HCT116 (cell line): ENCODE data around the gene EPDR1. TPM values are rescaled to one million over a fixed set of nuclear protein-coding genes. Genes with fewer than 3 reads are reported as not detected.

Source experiments
- ATAC-seq: fragments of 200-7000 bp; cut with Tn5 transposase; 2 replicates; pipeline ENCODE4 v1.9.1; 2020; ENCODE audit warnings: mild to moderate bottlenecking, moderate library complexity
- Bru-seq: library from RNA; stranded (reverse); fragments of 400-500 nt; gene quantifications from one replicate; lab custom pipeline; 2021; lab: Mats Ljungman, UMichigan
- BruChase-seq, 2 experiments: library from RNA; stranded (reverse); fragments of 400-500 nt; gene quantifications; one replicate each; lab custom pipeline; 2021; lab: Mats Ljungman, UMichigan
- BruUV-seq: library from RNA; stranded (reverse); fragments of 400-500 nt; replicated peaks from 2 replicates; lab custom pipeline; 2021; lab: Mats Ljungman, UMichigan
- CTCF ChIA-PET: fragments of 300-600 bp; sonication (Branson Sonifier 250); formaldehyde crosslinking; loops from one replicate; lab custom pipeline; 2021; ENCODE audit warnings: antibody characterized with exemption; lab: Charles Lee
- POLR2A ChIA-PET: fragments of 300-600, 350-600 bp; sonication (Branson Sonifier 250); formaldehyde crosslinking; loops from one replicate; lab custom pipeline; 2021; ENCODE audit warnings: antibody characterized with exemption; lab: Charles Lee
- RAD21 ChIA-PET, 2 experiments: fragments of 300-600 bp; sonication (Branson Sonifier 250); formaldehyde crosslinking; loops; one replicate each; lab custom pipeline; 2023; ENCODE audit warnings: low total read pairs in 2 of 2; ENCODE audit not compliant: uncharacterized antibody in 2 of 2, unreplicated experiment in 2 of 2, low non-redundant PET in 1 of 2; lab: Charles Lee
- DNase-seq: peaks from one replicate; pipeline ENCODE4 v3.0.0-alpha.2; 2010; ENCODE audit warnings: low read depth, low spot score
- H2AFZ ChIP-seq: fragments of 200-600 bp; shearing (Covaris generic), sonication (generic); 2 replicates; pipeline ENCODE4 v1.6.1; 2017; ENCODE audit warnings: low read depth, mixed run types, mixed read lengths, antibody characterized with exemption, low read length; ENCODE audit not compliant: poor library complexity, severe bottlenecking
- H3K27ac ChIP-seq: 2 replicates; pipeline ENCODE4 v1.5.1; 2012; ENCODE audit warnings: low read depth, low read length
- H3K27me3 ChIP-seq: fragments of 200-600 bp; sonication (generic); 2 replicates; pipeline ENCODE4 v1.6.1; 2016; ENCODE audit warnings: mixed run types, low read length, mixed read lengths; ENCODE audit not compliant: insufficient read depth
- H3K36me3 ChIP-seq, 2 experiments: fragments of 200-500 bp in 1 of 2; fragments of 200-600 bp in 1 of 2; sonication (Bioruptor generic) in 1 of 2; sonication (generic) in 1 of 2; 2 replicates each; pipeline versions ENCODE4 v1.5.1 to v1.6.1; 2014 to 2016; ENCODE audit warnings: low read length in 2 of 2, inconsistent platforms in 1 of 2, mixed read lengths in 1 of 2, mixed run types in 1 of 2; ENCODE audit not compliant: insufficient read depth in 2 of 2, control insufficient read depth in 1 of 2
- H3K4me1 ChIP-seq, 2 experiments: fragments of 200-600 bp in 1 of 2; sonication (generic) in 1 of 2; 2 replicates each; pipeline versions ENCODE4 v1.5.1 to v1.6.1; 2012 to 2017; ENCODE audit warnings: low read length in 2 of 2, inconsistent platforms in 1 of 2, mild to moderate bottlenecking in 1 of 2, mixed read lengths in 1 of 2, mixed run types in 1 of 2, moderate library complexity in 1 of 2; ENCODE audit not compliant: insufficient read depth in 2 of 2, control insufficient read depth in 1 of 2
- H3K4me2 ChIP-seq: fragments of 200-600 bp; sonication (generic); 2 replicates; pipeline ENCODE4 v1.6.1; 2017; ENCODE audit warnings: mixed run types, low read length, mixed read lengths
- H3K4me3 ChIP-seq, 2 experiments: fragments of 200-600 bp in 1 of 2; sonication (generic) in 1 of 2; replicated peaks in 1 of 2; 2 replicates each; pipeline ENCODE4 v1.5.1; 2011 to 2016; ENCODE audit warnings: low read length in 2 of 2, control low read depth in 1 of 2, low read depth in 1 of 2, mild to moderate bottlenecking in 1 of 2, mixed read lengths in 1 of 2, mixed run types in 1 of 2
- H3K79me2 ChIP-seq: fragments of 200-600 bp; sonication (generic); 2 replicates; pipeline ENCODE4 v1.6.1; 2017; ENCODE audit warnings: mild to moderate bottlenecking, mixed run types, low read length, moderate library complexity, mixed read lengths; ENCODE audit not compliant: insufficient read depth
- H3K9ac ChIP-seq: fragments of 200-600 bp; sonication (generic); 2 replicates; pipeline ENCODE4 v1.6.1; 2016; ENCODE audit warnings: low read length, mixed read lengths
- H3K9me2 ChIP-seq: fragments of 200-600 bp; sonication (generic), shearing (Covaris generic); 2 replicates; pipeline ENCODE4 v1.6.1; 2017; ENCODE audit warnings: mixed run types, mild to moderate bottlenecking, moderate library complexity; ENCODE audit not compliant: insufficient read depth
- H3K9me3 ChIP-seq, 2 experiments: fragments of 200-500 bp in 1 of 2; fragments of 200-600 bp in 1 of 2; sonication (Bioruptor generic) in 1 of 2; sonication (generic) in 1 of 2; 2 replicates each; pipeline ENCODE4 v1.6.1; 2014 to 2017; ENCODE audit warnings: low read length in 2 of 2, mixed read lengths in 2 of 2, inconsistent platforms in 1 of 2, low read depth in 1 of 2, mild to moderate bottlenecking in 1 of 2, mixed run types in 1 of 2, moderate library complexity in 1 of 2; ENCODE audit not compliant: control insufficient read depth in 1 of 2, insufficient read depth in 1 of 2
- H4K20me1 ChIP-seq: fragments of 200-600 bp; sonication (generic), shearing (Covaris generic); 2 replicates; pipeline ENCODE4 v1.6.1; 2017; ENCODE audit warnings: mixed run types, mild to moderate bottlenecking, moderate library complexity; ENCODE audit not compliant: insufficient read depth
- CTCF ChIP-seq, 3 experiments: fragments of 200-600 bp in 1 of 3; sonication (generic) in 1 of 3; IDR thresholded peaks in 2 of 3; conservative IDR thresholded peaks in 1 of 3; 2 replicates each; pipeline ENCODE4 v1.5.1; 2012 to 2017; ENCODE audit warnings: low read depth in 2 of 3, low read length in 2 of 3, antibody characterized with exemption in 1 of 3, borderline replicate concordance in 1 of 3, control low read depth in 1 of 3, mild to moderate bottlenecking in 1 of 3, mixed read lengths in 1 of 3, mixed run types in 1 of 3, moderate library complexity in 1 of 3; ENCODE audit not compliant: insufficient read depth in 1 of 3
- JUND ChIP-seq: IDR thresholded peaks from 2 replicates; pipeline ENCODE4 v1.6.1; 2012
- MAX ChIP-seq: IDR thresholded peaks from 2 replicates; pipeline ENCODE4 v1.6.1; 2012
- POLR2AphosphoS5 ChIP-seq: IDR thresholded peaks from 2 replicates; pipeline ENCODE4 v1.6.1; 2011; ENCODE audit warnings: mild to moderate bottlenecking, low read depth, low read length, moderate library complexity
- SIN3A ChIP-seq: IDR thresholded peaks from 2 replicates; pipeline ENCODE4 v1.6.1; 2012; ENCODE audit warnings: low read depth
- intact Hi-C: fragments of 100-400 bp; cut with micrococcal nuclease; formaldehyde crosslinking; loops from 2 replicates; pipeline ENCODE4 v1.10.0; 2022
- long read RNA-seq: library from polyadenylated mRNA; unstranded; transcript quantifications from one replicate; pipeline ENCODE4 v2.0.0, GENCODE V29; 2021; ENCODE audit not compliant: unreplicated experiment
- polyA plus RNA-seq: library from polyadenylated mRNA; unstranded; fragments of >200 nt; gene quantifications from 2 replicates; pipeline ENCODE4 v1.2.1, GENCODE V29; 2012; ENCODE audit warnings: missing spikeins
- total RNA-seq: library from RNA; stranded (reverse); gene quantifications from one replicate; pipeline ENCODE4 v1.2.1, GENCODE V29; 2021; ENCODE audit not compliant: unreplicated experiment

The EPDR1 gene
- total RNA-seq (8.0 TPM), Bru-seq, nascent RNA (percentile 34 among the genes with signal in this experiment), BruChase-seq, experiment 1, labeled RNA remaining after a 6-hour chase (percentile 26 among the genes with signal in this experiment), BruChase-seq, experiment 2, labeled RNA remaining after a 2-hour chase (percentile 33 among the genes with signal in this experiment)
- polyA plus RNA-seq = 4.5 and 4.8 TPM in 2 replicates
- long read RNA-seq, transcript EPDR1-201 (3 exons, 2,599 nt) = major isoform, 17 of 23 reads
- long read RNA-seq, partial matches to known transcripts = 0 of 23 reads
- long read RNA-seq, other reads (novel, unspliced or antisense) = 2 of 23 reads

- H3K9ac ChIP-seq = peak within 1 kb of the TSS; percentile 69
- H3K27me3 ChIP-seq = no peaks in the 10 kb centered on the region
- BruUV-seq = no TSS peak
- no peaks in the 10 kb centered on the region for H4K20me1 ChIP-seq
- RAD21 ChIA-PET = no interaction called here
- H3K36me3 ChIP-seq = 0 out of 4 replicates have a peak, but pooled peaks cover 0 to 4% of the 10 kb centered on the region in 2 experiments
- peaks cover 12% of the 10 kb centered on the region for H3K79me2 ChIP-seq
- intact Hi-C loops = no loop called here
- CTCF ChIA-PET = interaction anchor here (0.9 to 1.0 kb wide), 2 partner anchors 13 to 450 kb away, joined by 3 read pairs; no protein-coding TSS in a partner anchor
- TF ChIP-seq CTCF (IDR thresholded peaks at IDR 0.05 in 2 of 3, conservative IDR thresholded peaks at IDR 0.05 in 1 of 3; ENCODE audit: borderline replicate concordance in 1 of 3, insufficient read depth in 1 of 3, low read depth in 2 of 3, low read length in 2 of 3) (peak; percentile 16 to 26 (median 25); a peak in 1 of 6 replicates), JUND (no peak), SIN3A (no peak), POLR2AphosphoS5 (peak; percentile 74), MAX (peak; percentile 52; the same call in 1 of the 2 replicates)
- TF ChIP-seq, all 23 proteins: peak for 3
- H3K27ac ChIP-seq = peak within 1 kb of the TSS; percentile 89
- DNase-seq (peak; percentile 37), ATAC-seq (peak; percentile 75)
- H3K4me2 ChIP-seq = peak within 1 kb of the TSS; percentile 72
- POLR2A ChIA-PET = no interaction called here
- H3K4me1 ChIP-seq = peaks cover 9 to 16% of the 10 kb centered on the region in 2 experiments; a peak in 2 of 4 replicates
- H2AFZ ChIP-seq = peak within 1 kb of the TSS; percentile 67
- peaks cover 0 to 3% of the 10 kb centered on the region in 2 experiments; a peak in 1 of 4 replicates for H3K9me3 ChIP-seq
- peak within 1 kb of the TSS; percentile 48 to 64 for H3K4me3 ChIP-seq
- no peaks in the 10 kb centered on the region for H3K9me2 ChIP-seq
Measured at GRCh38 chr7:37920305-37920848, at the start of gene EPDR1. Gene EPDR1, plus strand, starts transcription at chr7:37920640. Its CDS starts 300 bp downstream, at chr7:37920940.
